ENCODE data around the gene LFNG. TPM values are rescaled to one million over a fixed set of nuclear protein-coding genes. Genes with fewer than 3 reads are reported as not detected.
A peak's percentile ranks its signal among the peaks of the same experiment; 100 is the strongest.

Gene LFNG
- total RNA-seq, 1 experiment from 2014 or later = 21.3 TPM

DNA sequence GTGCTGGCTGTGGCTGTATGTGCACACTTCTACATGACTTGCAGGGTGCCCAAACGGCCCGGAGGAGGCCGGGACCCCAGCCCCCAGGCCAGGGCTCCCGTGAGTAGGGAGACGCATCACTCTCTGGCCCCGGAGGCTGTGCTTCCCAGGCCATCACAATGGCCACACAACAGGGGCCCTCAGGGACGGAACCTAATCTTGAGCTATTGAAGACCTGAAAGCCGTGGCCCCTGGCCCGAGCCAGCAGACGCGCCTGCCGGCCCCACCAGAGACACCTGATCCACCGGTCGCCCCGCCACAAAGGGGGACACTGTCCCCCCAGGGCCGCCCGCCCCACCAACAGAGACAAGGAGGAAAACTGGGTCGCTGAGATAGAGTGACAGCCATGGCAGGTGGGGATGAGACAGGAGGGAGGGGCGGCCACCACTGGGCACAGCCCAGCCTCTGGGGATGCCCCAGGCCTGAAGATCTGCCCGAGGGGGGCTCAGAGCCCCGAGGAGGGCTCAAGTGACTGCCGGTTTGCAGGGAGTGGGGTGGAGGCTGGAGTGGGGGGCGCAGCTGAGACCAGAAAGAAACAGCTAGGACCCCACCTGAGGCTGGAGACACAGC lies 10.2 kb upstream of the LFNG start:
- Histone ChIP-seq H3K4me1 (replicated peaks; ENCODE audit: insufficient read depth) (peaks cover 26% of the 10 kb centered on the region), H4K20me1 (ENCODE audit: insufficient read depth) (no peaks in the 10 kb centered on the region), H3K36me3 (ENCODE audit: low read depth) (no peaks in the 10 kb centered on the region), H2AFZ (no peak overlapping the region), H3K27me3 (ENCODE audit: insufficient read depth, low read depth) (peaks cover 9% of the 10 kb centered on the region; the same call in 1 of the 2 replicates), H3K4me3 (no peak overlapping the region), H3K79me2 (ENCODE audit: low read depth) (no peaks in the 10 kb centered on the region), H3K9me3 (ENCODE audit: insufficient read depth, low read depth) (no peaks in the 10 kb centered on the region), H3K9me2 (ENCODE audit: insufficient read depth) (no peaks in the 10 kb centered on the region), H3F3A (ENCODE audit: insufficient read depth, low read depth) (peaks cover 26% of the 10 kb centered on the region), H3K27ac (no peak overlapping the region), H3K4me2 (peak overlapping the region; percentile 77)
- ChIA-PET CTCF (interaction anchor here (0.6 kb wide), 1 partner anchor 18 kb away, joined by 3 read pairs; no protein-coding TSS in a partner anchor), POLR2A (ENCODE audit: unreplicated experiment) (no interaction called here)
- BruUV-seq (replicated peaks) = no TSS peak
- intact Hi-C loops (cut with micrococcal nuclease; ENCODE audit: unreplicated experiment) = no loop called here
- no peak for TF ChIP-seq EZH2 (IDR thresholded peaks at IDR 0.05; ENCODE audit: low read depth)
- TF ChIP-seq, protein P1, sequence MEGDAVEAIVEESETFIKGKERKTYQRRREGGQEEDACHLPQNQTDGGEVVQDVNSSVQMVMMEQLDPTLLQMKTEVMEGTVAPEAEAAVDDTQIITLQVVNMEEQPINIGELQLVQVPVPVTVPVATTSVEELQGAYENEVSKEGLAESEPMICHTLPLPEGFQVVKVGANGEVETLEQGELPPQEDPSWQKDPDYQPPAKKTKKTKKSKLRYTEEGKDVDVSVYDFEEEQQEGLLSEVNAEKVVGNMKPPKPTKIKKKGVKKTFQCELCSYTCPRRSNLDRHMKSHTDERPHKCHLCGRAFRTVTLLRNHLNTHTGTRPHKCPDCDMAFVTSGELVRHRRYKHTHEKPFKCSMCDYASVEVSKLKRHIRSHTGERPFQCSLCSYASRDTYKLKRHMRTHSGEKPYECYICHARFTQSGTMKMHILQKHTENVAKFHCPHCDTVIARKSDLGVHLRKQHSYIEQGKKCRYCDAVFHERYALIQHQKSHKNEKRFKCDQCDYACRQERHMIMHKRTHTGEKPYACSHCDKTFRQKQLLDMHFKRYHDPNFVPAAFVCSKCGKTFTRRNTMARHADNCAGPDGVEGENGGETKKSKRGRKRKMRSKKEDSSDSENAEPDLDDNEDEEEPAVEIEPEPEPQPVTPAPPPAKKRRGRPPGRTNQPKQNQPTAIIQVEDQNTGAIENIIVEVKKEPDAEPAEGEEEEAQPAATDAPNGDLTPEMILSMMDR (conservative IDR thresholded peaks at IDR 0.05) = no peak
- DNase-seq = no peak

DNA sequence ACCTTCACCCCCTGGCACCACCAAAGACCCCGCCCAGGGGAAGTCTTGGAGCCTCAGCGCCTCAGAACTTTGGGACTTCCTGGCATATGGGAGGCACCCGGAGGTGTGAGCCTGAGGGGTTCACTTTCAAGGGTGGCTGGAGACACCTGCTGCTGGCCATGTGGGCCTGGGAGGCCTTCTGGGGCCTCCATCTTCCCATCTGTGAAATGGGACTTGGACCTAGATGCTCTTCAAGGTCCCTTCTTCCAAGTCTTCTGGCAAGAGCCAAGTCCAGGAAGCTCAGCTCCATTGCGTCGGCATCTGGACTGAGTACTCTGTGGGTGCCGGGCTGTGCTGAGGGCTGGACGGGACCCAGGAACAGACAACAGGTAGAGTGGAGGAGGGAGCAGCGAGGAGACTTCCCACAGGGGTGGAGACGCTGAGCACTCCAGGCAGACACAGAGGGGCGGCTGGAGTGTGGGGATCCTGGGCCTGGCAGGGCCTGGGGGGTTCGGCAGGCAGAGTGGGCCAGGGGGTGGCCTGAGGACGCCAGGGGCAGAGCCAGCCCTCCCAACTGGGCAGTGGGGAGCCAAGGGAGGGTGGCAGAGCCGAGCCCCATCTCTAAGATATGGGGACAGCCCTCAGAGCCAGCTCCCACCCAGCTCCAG lies 9.3 kb upstream of the LFNG start:
- Histone ChIP-seq H3K27ac (no peak overlapping the region), H3K4me1 (replicated peaks; ENCODE audit: insufficient read depth) (peaks cover 26% of the 10 kb centered on the region), H4K20me1 (ENCODE audit: insufficient read depth) (no peaks in the 10 kb centered on the region), H2AFZ (no peak overlapping the region), H3K9me3 (ENCODE audit: insufficient read depth, low read depth) (no peaks in the 10 kb centered on the region), H3K4me2 (no peak overlapping the region), H3K4me3 (no peak overlapping the region), H3K36me3 (ENCODE audit: low read depth) (no peaks in the 10 kb centered on the region), H3K79me2 (ENCODE audit: low read depth) (no peaks in the 10 kb centered on the region), H3K9me2 (ENCODE audit: insufficient read depth) (no peaks in the 10 kb centered on the region), H3F3A (ENCODE audit: insufficient read depth, low read depth) (peaks cover 26% of the 10 kb centered on the region), H3K27me3 (ENCODE audit: insufficient read depth, low read depth) (peaks cover 9% of the 10 kb centered on the region; the same call in 1 of the 2 replicates)
- POLR2A ChIA-PET (ENCODE audit: unreplicated experiment) = no interaction called here
- CTCF ChIA-PET = interaction anchor here (0.6 kb wide), 1 partner anchor 17 kb away, joined by 3 read pairs; no protein-coding TSS in a partner anchor
- intact Hi-C loops (cut with micrococcal nuclease; ENCODE audit: unreplicated experiment) = no loop called here
- TF ChIP-seq, protein P1 (conservative IDR thresholded peaks at IDR 0.05) = no peak
- TF ChIP-seq EZH2 (IDR thresholded peaks at IDR 0.05; ENCODE audit: low read depth) = no peak
- no TSS peak for BruUV-seq (replicated peaks)
- no peak for DNase-seq

DNA sequence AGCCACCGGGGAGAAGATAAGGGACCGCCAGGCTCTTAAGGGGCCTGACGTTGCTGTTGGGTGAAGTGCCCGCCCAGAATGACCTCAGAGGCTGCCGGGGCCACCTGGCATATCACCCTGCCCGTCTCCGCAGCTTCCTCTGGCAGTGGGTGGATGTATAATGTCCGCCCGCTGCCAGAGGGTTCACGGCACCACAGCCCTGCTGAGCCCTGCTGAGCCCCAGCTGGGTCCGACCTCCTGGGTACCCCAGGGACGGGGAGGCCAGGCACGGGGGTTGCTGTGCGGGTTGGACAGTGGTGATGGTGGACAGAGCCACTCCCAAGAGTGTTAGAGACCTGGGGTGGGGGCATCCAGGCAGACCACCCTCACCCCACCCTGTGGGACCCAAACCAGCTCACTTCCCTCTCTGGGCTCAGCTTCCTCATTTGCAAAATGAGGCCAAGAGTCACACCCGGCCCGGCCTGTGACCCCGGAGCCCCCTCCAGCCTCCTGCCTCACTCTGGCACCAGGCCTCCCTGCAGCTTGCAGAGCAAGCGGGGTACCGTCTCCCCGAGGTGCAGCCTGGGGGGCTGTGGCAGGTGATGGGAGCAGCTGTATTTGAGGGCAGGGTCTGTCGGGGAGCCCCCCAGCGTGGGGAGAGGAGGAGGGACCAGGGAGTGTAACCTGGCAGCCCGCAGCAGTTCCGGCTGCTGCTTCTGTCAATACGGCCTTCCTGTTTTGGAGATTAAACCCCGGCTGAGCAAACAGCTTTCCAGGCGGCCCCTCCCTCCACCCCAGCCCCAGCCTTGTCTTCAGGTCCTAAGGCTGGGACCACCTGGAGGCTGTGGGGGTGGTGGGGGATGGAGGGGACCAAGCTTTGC lies 8.4 kb upstream of the LFNG start:
- intact Hi-C loops (cut with micrococcal nuclease; ENCODE audit: unreplicated experiment) = no loop called here
- no TSS peak for BruUV-seq (replicated peaks)
- ChIA-PET CTCF (no interaction called here), POLR2A (ENCODE audit: unreplicated experiment) (no interaction called here)
- Histone ChIP-seq H3F3A (ENCODE audit: insufficient read depth, low read depth) (peaks cover 24% of the 10 kb centered on the region), H3K4me3 (no peak overlapping the region), H3K79me2 (ENCODE audit: low read depth) (no peaks in the 10 kb centered on the region), H3K4me1 (replicated peaks; ENCODE audit: insufficient read depth) (peaks cover 26% of the 10 kb centered on the region), H3K9me2 (ENCODE audit: insufficient read depth) (no peaks in the 10 kb centered on the region), H3K9me3 (ENCODE audit: insufficient read depth, low read depth) (no peaks in the 10 kb centered on the region), H2AFZ (no peak overlapping the region), H3K4me2 (0 out of 2 replicates have a peak overlapping the region, but pooled peaks have one; percentile 16), H3K27ac (no peak overlapping the region), H3K27me3 (ENCODE audit: insufficient read depth, low read depth) (peaks cover 9% of the 10 kb centered on the region; the same call in 1 of the 2 replicates), H4K20me1 (ENCODE audit: insufficient read depth) (no peaks in the 10 kb centered on the region), H3K36me3 (ENCODE audit: low read depth) (no peaks in the 10 kb centered on the region)
- no peak for TF ChIP-seq EZH2 (IDR thresholded peaks at IDR 0.05; ENCODE audit: low read depth)
- DNase-seq = no peak
